ENCODE measurements around the gene TSC22D3. TPM values are rescaled to one million over a fixed set of nuclear protein-coding genes. Genes with fewer than 3 reads are reported as not detected.

Gene TSC22D3
- polyA plus RNA-seq, 1 of the 3 experiments (the other 2 are of a cell fraction): 9.2 TPM

DNA sequence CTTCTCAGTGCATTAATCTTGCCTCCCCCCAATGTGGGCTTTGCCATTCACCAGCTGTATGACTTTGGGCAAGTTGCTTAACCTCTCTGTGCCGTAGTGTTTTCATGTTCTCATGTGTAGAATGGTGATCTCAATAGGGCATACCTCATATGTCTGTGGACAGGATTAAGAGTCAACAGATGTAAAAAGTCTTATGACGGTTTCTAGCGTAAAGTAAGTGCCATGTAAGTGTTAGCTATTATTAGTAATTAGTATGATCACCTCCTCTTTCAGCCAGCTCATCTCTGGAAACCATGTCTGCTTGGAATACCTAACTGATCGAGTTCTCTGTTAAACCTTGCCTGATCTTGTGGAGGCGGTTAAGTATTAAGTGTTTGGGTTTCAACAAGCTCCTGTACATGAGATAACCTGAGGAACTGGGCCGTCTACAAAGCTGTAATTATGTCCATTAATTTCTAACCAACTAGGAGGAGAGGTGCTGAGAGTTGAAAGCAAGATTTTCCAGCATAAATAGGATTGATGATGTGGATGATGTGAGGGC is 66.3 kb downstream of the TSC22D3 start (continued):
- no peak for TF ChIP-seq ZBTB33 (IDR thresholded peaks at IDR 0.05; ENCODE audit: borderline replicate concordance, low read depth)
- TF ChIP-seq SMC3 (IDR thresholded peaks at IDR 0.05; ENCODE audit: low read depth, low read length): no peak
- no peak for TF ChIP-seq RAD21 (IDR thresholded peaks at IDR 0.05; ENCODE audit: low read length)
- TF ChIP-seq RXRA (IDR thresholded peaks at IDR 0.05; ENCODE audit: borderline replicate concordance, low read depth): no peak
- no peak for TF ChIP-seq EZH2phosphoT487 (IDR thresholded peaks at IDR 0.05; ENCODE audit: borderline replicate concordance, low read depth)
- no peak for TF ChIP-seq ELF1 (IDR thresholded peaks at IDR 0.05)

DNA sequence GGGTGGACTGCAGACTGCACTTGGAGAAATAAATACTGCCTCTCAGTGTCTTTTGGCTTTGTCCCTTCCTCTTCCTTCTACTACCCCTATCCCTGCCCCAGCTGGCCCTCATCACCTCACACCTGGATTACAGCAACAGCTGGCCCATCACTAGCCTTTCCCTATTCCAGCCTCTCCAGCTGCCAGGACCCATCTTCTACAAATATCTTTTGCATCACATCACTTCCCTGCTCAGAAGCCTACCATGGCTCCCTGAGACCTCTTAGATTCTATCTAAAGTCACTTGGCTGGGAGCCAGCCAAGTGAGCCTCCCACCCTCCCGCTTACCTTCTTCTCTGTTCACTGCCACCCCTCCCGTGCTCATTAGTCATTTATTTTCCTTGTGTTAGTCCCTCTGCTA is 66.8 kb downstream of the TSC22D3 start:
- no peaks in the 10 kb centered on the region for H3K4me1 ChIP-seq (ENCODE audit: control insufficient read depth in 1 of 2, insufficient read depth in 2 of 2, low read depth in 1 of 2, low read length in 1 of 2)
- H3K4me3 ChIP-seq (ENCODE audit: low read depth in 2 of 2, low read length in 1 of 2): no peak overlapping the region
- ChIA-PET POLR2A (no interaction called here), CTCF (interaction anchor here (1.1 kb wide), 1 partner anchor 814 kb away, joined by 3 read pairs; no protein-coding TSS in a partner anchor)
- TF ChIP-seq, protein P1, sequence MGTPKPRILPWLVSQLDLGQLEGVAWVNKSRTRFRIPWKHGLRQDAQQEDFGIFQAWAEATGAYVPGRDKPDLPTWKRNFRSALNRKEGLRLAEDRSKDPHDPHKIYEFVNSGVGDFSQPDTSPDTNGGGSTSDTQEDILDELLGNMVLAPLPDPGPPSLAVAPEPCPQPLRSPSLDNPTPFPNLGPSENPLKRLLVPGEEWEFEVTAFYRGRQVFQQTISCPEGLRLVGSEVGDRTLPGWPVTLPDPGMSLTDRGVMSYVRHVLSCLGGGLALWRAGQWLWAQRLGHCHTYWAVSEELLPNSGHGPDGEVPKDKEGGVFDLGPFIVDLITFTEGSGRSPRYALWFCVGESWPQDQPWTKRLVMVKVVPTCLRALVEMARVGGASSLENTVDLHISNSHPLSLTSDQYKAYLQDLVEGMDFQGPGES (IDR thresholded peaks at IDR 0.05; ENCODE audit: low read depth, low read length): no peak
- no peak for TF ChIP-seq RXRA (IDR thresholded peaks at IDR 0.05; ENCODE audit: borderline replicate concordance, low read depth)
- TF ChIP-seq RCOR1 (IDR thresholded peaks at IDR 0.05; ENCODE audit: low read length): no peak
- TF ChIP-seq TCF12 (IDR thresholded peaks at IDR 0.05): no peak
- no peak for TF ChIP-seq USF1 (IDR thresholded peaks at IDR 0.05; ENCODE audit: borderline replicate concordance, low read depth)
- TF ChIP-seq POLR2AphosphoS5 (IDR thresholded peaks at IDR 0.05; ENCODE audit: low read depth, low read length): no peak
- no peak for TF ChIP-seq ELF1 (IDR thresholded peaks at IDR 0.05)
- TF ChIP-seq GABPA (IDR thresholded peaks at IDR 0.05; ENCODE audit: low read depth): no peak
- H3F3A ChIP-seq (replicated peaks; ENCODE audit: insufficient read depth): no peaks in the 10 kb centered on the region
- H3K27me3 ChIP-seq (ENCODE audit: insufficient read depth): peaks cover 10% of the 10 kb centered on the region; the same call in 1 of the 2 replicates
- H4K20me1 ChIP-seq (ENCODE audit: insufficient read depth): no peaks in the 10 kb centered on the region
- H3K9me3 ChIP-seq: no peaks in the 10 kb centered on the region
- H3K79me2 ChIP-seq (ENCODE audit: insufficient read depth): no peaks in the 10 kb centered on the region
- H2AFZ ChIP-seq (ENCODE audit: low read depth): no peak overlapping the region
- H3K9ac ChIP-seq: no peak overlapping the region
- no peak for DNase-seq
- H3K9me2 ChIP-seq: no peaks in the 10 kb centered on the region
- H3K36me3 ChIP-seq (replicated peaks in 1 of 2; ENCODE audit: control insufficient read depth in 1 of 2, insufficient read depth in 2 of 2, low read length in 1 of 2): no peaks in the 10 kb centered on the region
- no peak overlapping the region for H3K4me2 ChIP-seq
- WGBS (ENCODE audit: low lambda C conversion rate): 20% methylated on average over 2 of the region's 2 CpGs
- H3K27ac ChIP-seq (ENCODE audit: low read depth in 2 of 2, low read length in 1 of 2): no peak overlapping the region

Measured in SK-N-SH (cell line).